Prostate gland (tissue), 2 donors: ENCODE measurements around the gene WNK3. TPM values are rescaled to one million over a fixed set of nuclear protein-coding genes. Genes with fewer than 3 reads are reported as not detected.

Experiments
- DNase-seq: peaks from one replicate; pipeline ENCODE4 v3.0.0-alpha.2; 2019; ENCODE audit warnings: low spot score
- H3K27ac ChIP-seq, 2 donors: fragments of 200-600 bp; sonication (generic); 2 replicates each; pipeline ENCODE4 v1.5.1; 2017 to 2019
- H3K27me3 ChIP-seq: fragments of 200-600 bp; sonication (generic); replicated peaks from 2 replicates; pipeline ENCODE4 v1.5.1; 2019; ENCODE audit not compliant: insufficient read depth
- H3K36me3 ChIP-seq, 2 donors: fragments of 200-600 bp; sonication (generic); 1 replicate in 1 of 2; 2 replicates in 1 of 2; pipeline versions ENCODE4 v1.5.1 to v1.8.1; 2017 to 2019
- H3K4me1 ChIP-seq: fragments of 200-600 bp; sonication (generic); replicated peaks from 2 replicates; pipeline ENCODE4 v1.5.1; 2019
- H3K4me3 ChIP-seq, 2 donors: fragments of 200-600 bp; sonication (generic); 2 replicates each; pipeline ENCODE4 v1.5.1; 2017 to 2019
- H3K9me3 ChIP-seq: fragments of 200-600 bp; sonication (generic); 2 replicates; pipeline ENCODE4 v1.5.1; 2017
- POLR2A ChIP-seq: fragments of 450-650 bp; IDR thresholded peaks from one replicate; pipeline ENCODE4 v1.6.1; 2016; ENCODE audit warnings: antibody characterized with exemption, mild to moderate bottlenecking
- POLR2AphosphoS5 ChIP-seq: sonication (generic); formaldehyde crosslinking; IDR thresholded peaks from one replicate; pipeline ENCODE4 v1.6.1; 2017; ENCODE audit warnings: antibody characterized with exemption
- WGBS: methylation state at CpG from one replicate; pipeline ENCODE4 v1.1.5; 2018; 5-methylcytosine and 5-hydroxymethylcytosine counted together
- intact Hi-C: fragments of 100-400 bp; cut with DNase I; formaldehyde crosslinking; loops from one replicate; pipeline ENCODE4 v1.14.2; 2022
- total RNA-seq, 2 donors: library from RNA; depleted of rRNA; stranded (reverse); fragments of >200 nt; gene quantifications; one replicate each; pipeline ENCODE4 v1.1.0, GENCODE V29; 2016
- TF ChIP-seq, protein P1 (sequence below), 4 experiments: fragments of 200-600 bp in 2 of 4; fragments of 450-650 bp in 2 of 4; sonication (generic) in 2 of 4; IDR thresholded peaks; 1 replicate in 3 of 4; 2 replicates in 1 of 4; pipeline ENCODE4 v1.5.1; 2016 to 2019; ENCODE audit warnings: antibody characterized with exemption in 4 of 4, mild to moderate bottlenecking in 2 of 4, moderate library complexity in 2 of 4

The WNK3 gene
- total RNA-seq, 2 donors from 2014 or later, result 2.4 to 60.3 TPM

GRCh38 chrX:54320067-54320466 is 37.8 kb downstream of the WNK3 start:
- Histone ChIP-seq H3K4me1 (no peaks in the 10 kb centered on the region), H3K9me3 (no peaks in the 10 kb centered on the region), H3K27me3 (no peaks in the 10 kb centered on the region), H3K27ac (no peak overlapping the region), H3K36me3 (no peaks in the 10 kb centered on the region), H3K4me3 (no peak overlapping the region)
- WGBS, result 67% methylated on average over 1 of the region's 1 CpG
- no peak for DNase-seq
- TF ChIP-seq POLR2AphosphoS5 (no peak), POLR2A (no peak)
- TF ChIP-seq, protein P1, sequence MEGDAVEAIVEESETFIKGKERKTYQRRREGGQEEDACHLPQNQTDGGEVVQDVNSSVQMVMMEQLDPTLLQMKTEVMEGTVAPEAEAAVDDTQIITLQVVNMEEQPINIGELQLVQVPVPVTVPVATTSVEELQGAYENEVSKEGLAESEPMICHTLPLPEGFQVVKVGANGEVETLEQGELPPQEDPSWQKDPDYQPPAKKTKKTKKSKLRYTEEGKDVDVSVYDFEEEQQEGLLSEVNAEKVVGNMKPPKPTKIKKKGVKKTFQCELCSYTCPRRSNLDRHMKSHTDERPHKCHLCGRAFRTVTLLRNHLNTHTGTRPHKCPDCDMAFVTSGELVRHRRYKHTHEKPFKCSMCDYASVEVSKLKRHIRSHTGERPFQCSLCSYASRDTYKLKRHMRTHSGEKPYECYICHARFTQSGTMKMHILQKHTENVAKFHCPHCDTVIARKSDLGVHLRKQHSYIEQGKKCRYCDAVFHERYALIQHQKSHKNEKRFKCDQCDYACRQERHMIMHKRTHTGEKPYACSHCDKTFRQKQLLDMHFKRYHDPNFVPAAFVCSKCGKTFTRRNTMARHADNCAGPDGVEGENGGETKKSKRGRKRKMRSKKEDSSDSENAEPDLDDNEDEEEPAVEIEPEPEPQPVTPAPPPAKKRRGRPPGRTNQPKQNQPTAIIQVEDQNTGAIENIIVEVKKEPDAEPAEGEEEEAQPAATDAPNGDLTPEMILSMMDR (IDR thresholded peaks at IDR 0.05), result no peak
- intact Hi-C loops, result no loop called here

- H3K4me3 ChIP-seq, result no peak overlapping the region
- H3K4me1 ChIP-seq, result no peaks in the 10 kb centered on the region
- WGBS, result 97% methylated on average over 2 of the region's 2 CpGs
- no peak for DNase-seq
- no peaks in the 10 kb centered on the region for H3K9me3 ChIP-seq
- no peaks in the 10 kb centered on the region for H3K36me3 ChIP-seq
- no peak overlapping the region for H3K27ac ChIP-seq
- intact Hi-C loops, result no loop called here
- H3K27me3 ChIP-seq, result no peaks in the 10 kb centered on the region
- TF ChIP-seq POLR2A (no peak), POLR2AphosphoS5 (no peak)
Observed at GRCh38 chrX:54306379-54306778, 51.5 kb downstream of the WNK3 start.

DNA sequence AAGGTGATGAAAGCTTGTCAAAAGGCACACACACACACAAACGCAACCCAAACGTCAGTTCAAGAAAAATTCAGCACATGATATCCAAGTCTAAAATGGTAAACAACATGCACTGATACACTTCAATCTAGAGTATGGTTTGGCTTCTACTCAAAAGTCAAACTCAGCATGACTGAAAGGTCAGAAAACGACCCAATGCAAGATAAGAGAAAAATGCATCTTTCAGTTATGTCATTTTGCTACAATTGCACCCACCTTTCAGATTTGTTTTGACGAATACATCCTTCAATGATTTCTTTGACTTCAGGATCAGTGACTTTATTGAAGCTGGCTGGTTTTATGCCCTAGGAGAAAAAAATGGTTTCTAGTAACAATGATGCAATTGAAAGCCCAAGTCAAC is 56.3 kb downstream of the WNK3 start:
- Histone ChIP-seq H3K27ac (no peak overlapping the region), H3K4me3 (no peak overlapping the region), H3K9me3 (no peaks in the 10 kb centered on the region), H3K36me3 (no peaks in the 10 kb centered on the region), H3K27me3 (no peaks in the 10 kb centered on the region), H3K4me1 (no peaks in the 10 kb centered on the region)
- no peak for TF ChIP-seq POLR2A
- TF ChIP-seq POLR2AphosphoS5, result no peak
- TF ChIP-seq, protein P1 (IDR thresholded peaks at IDR 0.05), result no peak
- no peak for DNase-seq
- WGBS, result 90% methylated on average over 4 of the region's 4 CpGs
- intact Hi-C loops, result no loop called here

DNA sequence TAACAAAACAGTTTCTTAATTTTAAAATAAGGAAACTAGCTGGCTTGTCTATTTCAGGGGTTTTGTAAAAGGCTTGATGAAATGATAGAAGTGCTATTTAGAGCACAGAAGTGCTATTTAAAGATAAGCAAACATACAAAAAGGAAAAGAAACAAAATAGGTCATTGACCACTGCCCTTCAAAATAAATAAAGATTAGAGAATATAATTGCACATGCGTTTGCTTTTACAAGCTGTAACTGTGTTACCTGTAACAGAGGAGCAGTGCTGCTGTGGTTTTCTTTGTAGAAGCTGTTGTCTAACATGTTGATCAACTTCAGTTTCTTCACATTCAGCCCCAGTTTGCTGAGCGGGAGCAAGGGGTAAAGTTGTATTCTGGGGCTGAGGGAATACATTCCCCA is 63.5 kb downstream of the WNK3 start:
- intact Hi-C loops, result no loop called here
- no peak overlapping the region for H3K4me3 ChIP-seq
- TF ChIP-seq, protein P1 (IDR thresholded peaks at IDR 0.05), result no peak
- no peak for TF ChIP-seq POLR2AphosphoS5
- TF ChIP-seq POLR2A, result no peak

DNA sequence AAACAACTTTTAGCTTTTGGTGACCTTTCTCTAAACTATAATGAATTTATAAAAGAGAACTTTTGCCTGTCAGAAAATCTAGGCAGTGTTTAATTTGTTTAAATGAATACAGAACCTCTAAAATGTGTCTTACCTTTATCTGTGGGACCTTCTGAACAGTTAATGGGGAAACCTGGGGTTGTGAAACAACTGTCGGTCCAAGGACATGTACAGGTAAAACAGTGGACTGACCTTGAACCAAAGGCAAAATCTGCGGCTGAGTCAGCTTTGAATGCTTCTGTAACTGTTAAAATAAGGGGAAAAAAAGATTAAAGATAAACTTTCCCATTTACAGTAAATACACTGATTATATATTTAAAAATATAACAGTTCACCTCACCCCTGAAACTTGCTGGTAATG is 65.1 kb downstream of the WNK3 start:
- Histone ChIP-seq H3K36me3 (no peaks in the 10 kb centered on the region), H3K4me3 (no peak overlapping the region), H3K27ac (no peak overlapping the region), H3K4me1 (no peaks in the 10 kb centered on the region), H3K27me3 (no peaks in the 10 kb centered on the region), H3K9me3 (no peaks in the 10 kb centered on the region)
- 97% methylated on average over 2 of the region's 2 CpGs for WGBS
- TF ChIP-seq POLR2AphosphoS5 (no peak), POLR2A (no peak)
- TF ChIP-seq, protein P1 (IDR thresholded peaks at IDR 0.05), result no peak
- DNase-seq, result no peak
- intact Hi-C loops, result no loop called here

More for the DNA sequence above, 63.5 kb downstream of the WNK3 start:
- Histone ChIP-seq H3K4me1 (no peaks in the 10 kb centered on the region), H3K9me3 (no peaks in the 10 kb centered on the region), H3K27me3 (no peaks in the 10 kb centered on the region), H3K27ac (no peak overlapping the region), H3K36me3 (no peaks in the 10 kb centered on the region)
- 62% methylated on average over 2 of the region's 2 CpGs for WGBS
- no peak for DNase-seq
